Adrenal gland (tissue), 5 donors: ENCODE results near the gene DEDD.

Source experiments
- POLR2A ChIP-seq, 2 donors: fragments of 450-650 bp; IDR thresholded peaks; one replicate each; pipeline ENCODE4 v1.6.1; 2017; ENCODE audit warnings: antibody characterized with exemption in 2 of 2, mild to moderate bottlenecking in 2 of 2, moderate library complexity in 1 of 2
- TF ChIP-seq, protein P1 (sequence below), 6 experiments: fragments of 450-650 bp in 4 of 6; fragments of 200-600 bp in 2 of 6; sonication (generic) in 1 of 6; IDR thresholded peaks; 1 replicate in 5 of 6; 2 replicates in 1 of 6; pipeline versions ENCODE4 v1.5.1 to v1.8.0; 2016 to 2021; ENCODE audit warnings: antibody characterized with exemption in 6 of 6, mild to moderate bottlenecking in 2 of 6, moderate library complexity in 1 of 6
- donor health status: DM: no; HTN: no; CAD: no.

DNA sequence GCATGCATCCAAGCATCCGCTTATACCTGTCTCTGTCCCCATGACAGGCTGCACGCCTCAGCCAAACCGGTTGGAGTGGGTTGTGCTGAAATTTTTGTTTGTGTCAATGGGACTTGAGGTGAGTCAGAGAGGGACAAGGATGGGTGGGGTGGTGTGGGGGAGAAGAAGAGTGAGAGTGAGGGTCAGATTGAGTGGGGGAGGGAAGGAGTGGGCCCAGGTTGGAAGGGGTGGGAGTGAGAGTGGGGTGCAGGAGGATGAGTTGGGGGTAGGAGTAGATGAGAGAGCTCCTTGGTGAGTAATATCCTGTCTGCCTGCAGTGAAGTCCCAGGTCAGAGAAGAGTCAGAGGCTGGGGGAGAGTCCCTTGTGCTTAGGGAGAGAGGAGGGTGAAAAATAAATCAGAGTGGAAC is 39.8 kb downstream of the DEDD start:
- TF ChIP-seq, protein P1, sequence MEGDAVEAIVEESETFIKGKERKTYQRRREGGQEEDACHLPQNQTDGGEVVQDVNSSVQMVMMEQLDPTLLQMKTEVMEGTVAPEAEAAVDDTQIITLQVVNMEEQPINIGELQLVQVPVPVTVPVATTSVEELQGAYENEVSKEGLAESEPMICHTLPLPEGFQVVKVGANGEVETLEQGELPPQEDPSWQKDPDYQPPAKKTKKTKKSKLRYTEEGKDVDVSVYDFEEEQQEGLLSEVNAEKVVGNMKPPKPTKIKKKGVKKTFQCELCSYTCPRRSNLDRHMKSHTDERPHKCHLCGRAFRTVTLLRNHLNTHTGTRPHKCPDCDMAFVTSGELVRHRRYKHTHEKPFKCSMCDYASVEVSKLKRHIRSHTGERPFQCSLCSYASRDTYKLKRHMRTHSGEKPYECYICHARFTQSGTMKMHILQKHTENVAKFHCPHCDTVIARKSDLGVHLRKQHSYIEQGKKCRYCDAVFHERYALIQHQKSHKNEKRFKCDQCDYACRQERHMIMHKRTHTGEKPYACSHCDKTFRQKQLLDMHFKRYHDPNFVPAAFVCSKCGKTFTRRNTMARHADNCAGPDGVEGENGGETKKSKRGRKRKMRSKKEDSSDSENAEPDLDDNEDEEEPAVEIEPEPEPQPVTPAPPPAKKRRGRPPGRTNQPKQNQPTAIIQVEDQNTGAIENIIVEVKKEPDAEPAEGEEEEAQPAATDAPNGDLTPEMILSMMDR (IDR thresholded peaks at IDR 0.05), result no peak
- TF ChIP-seq POLR2A (IDR thresholded peaks at IDR 0.05), result no peak
